Cardiac muscle cell (in vitro differentiated cells and primary cell): ENCODE results near the gene FAM78B. TPM values are rescaled to one million over a fixed set of nuclear protein-coding genes. Genes with fewer than 3 reads are reported as not detected.

ENCODE experiments used
- DNase-seq, 2 donors: peaks; one replicate each; pipeline versions ENCODE4 v3.0.0 to v3.0.0-alpha.2; 2010 to 2017; ENCODE audit warnings: low read depth in 1 of 2, low spot score in 1 of 2
- H3K27ac ChIP-seq: fragments of 200-600 bp; sonication (generic); 2 replicates; pipeline ENCODE4 v1.5.1; 2016
- H3K27me3 ChIP-seq: fragments of 200-600 bp; sonication (generic); 2 replicates; pipeline ENCODE4 v1.6.0; 2016; ENCODE audit warnings: control low read depth
- H3K36me3 ChIP-seq: fragments of 200-600 bp; sonication (generic); 2 replicates; pipeline ENCODE4 v1.5.1; 2016; ENCODE audit warnings: control low read depth
- H3K4me1 ChIP-seq: fragments of 200-600 bp; sonication (generic); 2 replicates; pipeline ENCODE4 v1.8.1; 2017; ENCODE audit warnings: low read depth, mild to moderate bottlenecking, mixed run types
- H3K4me3 ChIP-seq: fragments of 200-600 bp; sonication (generic); 2 replicates; pipeline ENCODE4 v1.5.1; 2016; ENCODE audit warnings: mild to moderate bottlenecking
- H3K9me3 ChIP-seq: fragments of 200-600 bp; sonication (generic); 2 replicates; pipeline ENCODE4 v1.5.1; 2017; ENCODE audit warnings: low read depth, mild to moderate bottlenecking, control low read depth
- polyA plus RNA-seq: library from polyadenylated mRNA; unstranded; fragments of >200 nt; fragmentation: Nextera tagmentation; extraction: Ambion mirVana; gene quantifications from 2 replicates; pipeline ENCODE4 v1.2.1, GENCODE V29; 2016
- total RNA-seq: library from RNA; depleted of rRNA; stranded (reverse); fragments of >200 nt; gene quantifications from 2 replicates; pipeline ENCODE4 v1.2.3, GENCODE V29; 2016
- TF ChIP-seq, protein P1 (sequence below): IDR thresholded peaks from 2 replicates; pipeline ENCODE4 v1.5.1; 2012; ENCODE audit warnings: low read depth, mild to moderate bottlenecking, low read length

Gene FAM78B
- total and polyA plus RNA-seq, 2 experiments from 2014 or later = 0.06 to 0.57 TPM

DNA sequence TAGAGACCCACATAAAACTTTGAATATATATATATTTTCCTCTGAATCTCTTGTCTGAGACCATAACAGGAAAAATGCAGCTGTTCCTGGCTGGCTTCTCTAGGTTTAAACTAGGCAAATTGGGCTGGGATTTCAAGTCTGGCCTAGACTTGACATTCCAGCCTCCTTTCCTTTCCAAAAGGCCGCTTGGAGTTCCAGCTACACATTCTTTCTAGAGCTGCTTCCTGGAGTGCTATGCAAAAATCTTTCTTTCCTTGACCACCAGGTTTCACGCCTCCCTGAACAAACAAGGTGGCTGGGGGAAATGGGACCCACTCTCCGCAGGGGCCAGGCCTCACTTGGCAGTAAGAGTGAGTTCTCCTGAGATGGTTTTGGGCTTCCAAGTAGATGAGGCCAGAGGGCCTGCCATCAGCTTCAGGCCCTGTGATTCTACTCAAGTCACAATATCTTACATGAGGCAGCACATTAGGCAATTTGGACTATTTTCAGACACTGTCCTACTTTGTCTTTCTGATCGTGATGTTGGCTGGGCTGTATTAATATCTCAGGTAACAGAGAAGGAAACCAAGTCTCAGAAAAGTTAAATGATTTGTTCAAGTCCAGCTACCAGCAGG lies 102.4 kb downstream of the FAM78B start:
- no peak for DNase-seq
- Histone ChIP-seq H3K36me3 (no peaks in the 10 kb centered on the region), H3K27me3 (no peaks in the 10 kb centered on the region), H3K9me3 (no peaks in the 10 kb centered on the region), H3K27ac (no peak overlapping the region), H3K4me3 (no peak overlapping the region), H3K4me1 (no peaks in the 10 kb centered on the region)
- TF ChIP-seq, protein P1, sequence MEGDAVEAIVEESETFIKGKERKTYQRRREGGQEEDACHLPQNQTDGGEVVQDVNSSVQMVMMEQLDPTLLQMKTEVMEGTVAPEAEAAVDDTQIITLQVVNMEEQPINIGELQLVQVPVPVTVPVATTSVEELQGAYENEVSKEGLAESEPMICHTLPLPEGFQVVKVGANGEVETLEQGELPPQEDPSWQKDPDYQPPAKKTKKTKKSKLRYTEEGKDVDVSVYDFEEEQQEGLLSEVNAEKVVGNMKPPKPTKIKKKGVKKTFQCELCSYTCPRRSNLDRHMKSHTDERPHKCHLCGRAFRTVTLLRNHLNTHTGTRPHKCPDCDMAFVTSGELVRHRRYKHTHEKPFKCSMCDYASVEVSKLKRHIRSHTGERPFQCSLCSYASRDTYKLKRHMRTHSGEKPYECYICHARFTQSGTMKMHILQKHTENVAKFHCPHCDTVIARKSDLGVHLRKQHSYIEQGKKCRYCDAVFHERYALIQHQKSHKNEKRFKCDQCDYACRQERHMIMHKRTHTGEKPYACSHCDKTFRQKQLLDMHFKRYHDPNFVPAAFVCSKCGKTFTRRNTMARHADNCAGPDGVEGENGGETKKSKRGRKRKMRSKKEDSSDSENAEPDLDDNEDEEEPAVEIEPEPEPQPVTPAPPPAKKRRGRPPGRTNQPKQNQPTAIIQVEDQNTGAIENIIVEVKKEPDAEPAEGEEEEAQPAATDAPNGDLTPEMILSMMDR = no peak

DNA sequence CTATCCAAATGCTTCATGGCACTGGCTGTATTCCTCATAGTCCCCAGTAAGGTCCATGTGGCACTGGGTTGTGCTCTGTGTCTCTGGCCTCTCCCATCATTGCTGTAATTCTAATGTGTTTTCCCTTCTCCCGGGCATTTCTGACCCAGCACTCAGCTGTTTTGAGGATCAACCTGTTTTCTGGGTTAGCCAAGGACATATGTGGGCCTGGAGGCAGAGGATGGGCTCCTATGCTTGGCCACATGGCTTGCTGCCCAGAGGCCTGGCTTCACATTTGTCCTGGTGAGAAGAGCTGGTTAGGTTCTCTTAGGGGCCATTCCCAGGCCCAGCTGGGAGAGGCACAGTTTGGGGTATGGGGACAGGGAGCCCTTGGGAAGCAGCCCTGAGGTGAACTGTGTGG lies 103.1 kb downstream of the FAM78B start:
- H3K36me3 ChIP-seq = no peaks in the 10 kb centered on the region
- no peak overlapping the region for H3K4me3 ChIP-seq
- TF ChIP-seq, protein P1 = no peak
- H3K4me1 ChIP-seq = no peaks in the 10 kb centered on the region
- DNase-seq = no peak
- H3K27me3 ChIP-seq = no peaks in the 10 kb centered on the region
- H3K27ac ChIP-seq = no peak overlapping the region
- H3K9me3 ChIP-seq = no peaks in the 10 kb centered on the region

DNA sequence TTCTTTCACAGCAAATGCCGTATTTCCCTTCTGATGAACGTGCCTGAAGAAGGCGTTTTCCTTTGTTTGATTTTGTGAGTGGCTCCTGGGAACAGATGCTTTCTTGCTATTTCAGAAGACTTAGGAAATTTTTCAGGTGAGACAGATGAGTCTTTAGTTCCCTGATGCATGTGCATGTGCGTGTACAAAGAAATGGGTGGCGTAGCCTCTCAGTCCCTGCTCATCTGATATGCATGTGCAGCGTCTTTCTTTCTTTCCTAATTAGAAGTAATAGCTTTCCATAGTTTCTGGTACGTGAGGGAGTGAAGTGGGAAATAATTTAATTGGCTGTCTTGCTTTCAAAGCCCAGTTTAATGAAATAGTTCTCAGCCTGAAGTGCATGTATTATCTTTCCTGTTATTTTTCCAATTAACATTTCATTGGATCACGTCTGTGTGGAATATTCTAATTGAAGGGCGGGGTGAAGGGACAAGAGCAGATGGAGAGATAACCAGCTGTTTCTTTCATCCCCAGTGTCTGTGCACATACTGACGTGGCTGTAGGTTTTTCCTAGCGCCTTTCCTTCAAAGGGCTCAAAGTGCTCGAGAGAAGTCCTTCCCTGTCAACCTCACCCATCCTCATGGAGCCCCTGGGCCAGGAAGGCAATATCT lies 104.3 kb downstream of the FAM78B start:
- no peaks in the 10 kb centered on the region for H3K27me3 ChIP-seq
- H3K9me3 ChIP-seq = no peaks in the 10 kb centered on the region
- DNase-seq = no peak
- H3K36me3 ChIP-seq = no peaks in the 10 kb centered on the region
- no peak overlapping the region for H3K27ac ChIP-seq
- no peaks in the 10 kb centered on the region for H3K4me1 ChIP-seq
- TF ChIP-seq, protein P1 = no peak
- H3K4me3 ChIP-seq = no peak overlapping the region

DNA sequence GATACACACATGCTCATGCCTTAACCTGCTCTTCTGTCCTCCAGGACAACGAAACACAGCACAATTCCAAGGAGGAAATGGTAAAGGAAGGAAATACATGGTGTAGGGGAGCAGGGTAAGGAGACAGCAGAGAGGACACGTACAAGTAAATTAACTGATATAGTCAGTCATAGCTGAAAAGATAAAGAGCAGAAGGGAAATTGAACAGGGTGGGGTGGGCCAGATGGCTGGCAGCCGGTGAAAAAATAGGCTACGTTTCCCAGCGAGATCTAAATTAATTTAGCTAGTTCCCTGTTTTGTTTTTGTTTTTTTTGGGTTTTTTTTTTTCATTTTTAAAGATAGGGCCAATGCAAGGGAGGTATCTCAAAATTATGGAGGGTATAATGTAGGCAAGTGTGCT lies 109.2 kb downstream of the FAM78B start:
- Histone ChIP-seq H3K27me3 (no peaks in the 10 kb centered on the region), H3K9me3 (no peaks in the 10 kb centered on the region), H3K27ac (no peak overlapping the region), H3K4me3 (no peak overlapping the region), H3K4me1 (no peaks in the 10 kb centered on the region), H3K36me3 (no peaks in the 10 kb centered on the region)
- no peak for DNase-seq
- TF ChIP-seq, protein P1 = no peak

DNA sequence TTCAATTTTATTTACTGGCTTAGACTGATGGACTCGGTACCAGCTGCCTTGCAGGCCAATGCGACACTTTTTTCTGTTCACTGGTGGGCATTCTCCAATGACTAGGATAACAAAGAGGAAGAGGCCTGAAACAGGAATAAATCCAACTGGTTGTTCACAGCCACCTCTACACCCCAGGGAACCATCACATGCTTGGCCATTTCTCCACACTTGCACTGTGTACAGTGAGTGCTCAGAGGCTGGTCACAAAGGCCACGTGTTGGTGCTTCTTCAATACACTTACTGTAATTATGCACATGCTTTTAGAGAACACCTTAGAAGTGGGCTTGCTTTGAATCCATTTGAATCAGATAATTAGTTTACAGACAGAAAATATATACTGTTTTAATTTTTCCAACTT lies 113.4 kb downstream of the FAM78B start:
- Histone ChIP-seq H3K4me1 (no peaks in the 10 kb centered on the region), H3K27me3 (no peaks in the 10 kb centered on the region), H3K4me3 (no peak overlapping the region), H3K9me3 (no peaks in the 10 kb centered on the region), H3K36me3 (no peaks in the 10 kb centered on the region), H3K27ac (no peak overlapping the region)
- no peak for DNase-seq
- TF ChIP-seq, protein P1 = no peak
